HEK293 (cell line): ENCODE data around the gene RASL11B.

Experiments
- CTCF ChIA-PET: fragments of 350-600 bp; formaldehyde crosslinking; extraction: SDS; loops from one replicate; lab custom pipeline; 2021; ENCODE audit warnings: antibody characterized with exemption; lab: Yijun Ruan, JAX
- POLR2A ChIA-PET: fragments of 300-600 bp; formaldehyde crosslinking; extraction: SDS; loops from one replicate; lab custom pipeline; 2020; ENCODE audit warnings: antibody characterized with exemption, inconsistent platforms; lab: Yijun Ruan, JAX
- H3K27ac ChIP-seq: fragments of 200-500 bp; sonication (Bioruptor generic); 2 replicates; pipeline ENCODE4 v1.5.1; 2014; ENCODE audit warnings: low read depth, low read length, control low read depth, inconsistent platforms; ENCODE audit errors: extremely low read depth
- H3K36me3 ChIP-seq, 2 experiments: fragments of 200-500 bp in 1 of 2; sonication (Bioruptor generic) in 1 of 2; 1 replicate in 1 of 2; 2 replicates in 1 of 2; pipeline ENCODE4 v1.5.1; 2014 to 2017; ENCODE audit warnings: inconsistent platforms in 2 of 2, low read length in 2 of 2; ENCODE audit not compliant: control insufficient read depth in 2 of 2, insufficient read depth in 1 of 2
- H3K4me1 ChIP-seq: fragments of 200-500 bp; sonication (Bioruptor generic); 2 replicates; pipeline ENCODE4 v1.5.1; 2014; ENCODE audit warnings: mild to moderate bottlenecking, low read length, inconsistent platforms; ENCODE audit not compliant: control insufficient read depth, insufficient read depth
- H3K4me3 ChIP-seq: 2 replicates; pipeline ENCODE4 v1.5.1; 2011; ENCODE audit warnings: low read depth, mild to moderate bottlenecking, control low read depth, low read length, moderate library complexity
- H3K9me3 ChIP-seq: fragments of 200-500 bp; sonication (Bioruptor generic); 2 replicates; pipeline ENCODE4 v1.5.1; 2014; ENCODE audit warnings: low read depth, low read length, inconsistent platforms; ENCODE audit not compliant: control insufficient read depth, insufficient read depth
- EGR2 ChIP-seq: fragments of 450-650 bp; formaldehyde crosslinking; IDR thresholded peaks from 2 replicates; pipeline ENCODE4 v1.5.1; 2016; ENCODE audit warnings: low read depth, missing biosample characterization, missing genetic modification characterization
- GLI2 ChIP-seq: fragments of 450-650 bp; formaldehyde crosslinking; IDR thresholded peaks from 2 replicates; pipeline ENCODE4; 2017; ENCODE audit warnings: missing biosample characterization, missing genetic modification characterization, low read depth, borderline replicate concordance
- GLIS1 ChIP-seq: fragments of 450-650 bp; formaldehyde crosslinking; IDR thresholded peaks from 2 replicates; pipeline ENCODE4 v1.5.1; 2016; ENCODE audit warnings: missing biosample characterization, missing genetic modification characterization
- GLIS2 ChIP-seq: fragments of 450-650 bp; formaldehyde crosslinking; IDR thresholded peaks from 2 replicates; pipeline ENCODE4 v1.5.1; 2016; ENCODE audit warnings: missing biosample characterization, missing genetic modification characterization
- SETDB1 ChIP-seq: IDR thresholded peaks from one replicate; pipeline ENCODE4 v1.6.1; 2017; ENCODE audit warnings: mild to moderate bottlenecking, low read length, moderate library complexity, mixed read lengths; ENCODE audit not compliant: insufficient read length
- SP3 ChIP-seq: fragments of 450-650 bp; formaldehyde crosslinking; IDR thresholded peaks from 2 replicates; pipeline ENCODE4 v1.5.1; 2016; ENCODE audit warnings: missing biosample characterization, missing genetic modification characterization
- TRIM28 ChIP-seq: IDR thresholded peaks from 2 replicates; pipeline ENCODE4 v1.6.1; 2011; ENCODE audit warnings: low read length, control low read depth, borderline replicate concordance
- TSHZ1 ChIP-seq: fragments of 450-650 bp; formaldehyde crosslinking; IDR thresholded peaks from 2 replicates; pipeline ENCODE4 v1.5.1; 2016; ENCODE audit warnings: missing biosample characterization, missing genetic modification characterization, borderline replicate concordance
- ZFHX2 ChIP-seq: fragments of 450-650 bp; formaldehyde crosslinking; conservative IDR thresholded peaks from 2 replicates; pipeline ENCODE4 v1.5.1; 2016; ENCODE audit warnings: missing biosample characterization, missing genetic modification characterization
- ZNF16 ChIP-seq: fragments of 450-650 bp; formaldehyde crosslinking; IDR thresholded peaks from 2 replicates; pipeline ENCODE4 v1.5.1; 2016; ENCODE audit warnings: low read depth, missing biosample characterization, missing genetic modification characterization
- ZNF184 ChIP-seq: fragments of 450-650 bp; IDR thresholded peaks from 2 replicates; pipeline ENCODE4 v1.5.1; 2018; ENCODE audit warnings: missing biosample characterization, mild to moderate bottlenecking, missing genetic modification characterization
- ZNF266 ChIP-seq: fragments of 450-650 bp; formaldehyde crosslinking; IDR thresholded peaks from 2 replicates; pipeline ENCODE4 v1.5.1; 2016; ENCODE audit warnings: missing biosample characterization, missing genetic modification characterization, low read depth
- ZNF350 ChIP-seq: fragments of 450-650 bp; formaldehyde crosslinking; IDR thresholded peaks from 2 replicates; pipeline ENCODE4 v1.5.0; 2017; ENCODE audit warnings: missing biosample characterization, mild to moderate bottlenecking, missing genetic modification characterization
- ZNF549 ChIP-seq: fragments of 450-650 bp; IDR thresholded peaks from 2 replicates; pipeline ENCODE4 v1.5.1; 2018; ENCODE audit warnings: missing biosample characterization, missing genetic modification characterization, mild to moderate bottlenecking, inconsistent platforms, moderate library complexity
- ZNF558 ChIP-seq: fragments of 450-650 bp; formaldehyde crosslinking; IDR thresholded peaks from 2 replicates; pipeline ENCODE4 v1.5.1; 2016; ENCODE audit warnings: missing biosample characterization, missing genetic modification characterization
- ZNF561 ChIP-seq: fragments of 450-650 bp; IDR thresholded peaks from 2 replicates; pipeline ENCODE4 v1.5.1; 2018; ENCODE audit warnings: missing biosample characterization, missing genetic modification characterization, borderline replicate concordance
- ZNF585B ChIP-seq: fragments of 450-650 bp; formaldehyde crosslinking; IDR thresholded peaks from 2 replicates; pipeline ENCODE4 v1.5.1; 2016; ENCODE audit warnings: missing biosample characterization, missing genetic modification characterization
- ZNF600 ChIP-seq: fragments of 450-650 bp; formaldehyde crosslinking; IDR thresholded peaks from 2 replicates; pipeline ENCODE4 v1.5.1; 2016; ENCODE audit warnings: missing biosample characterization, missing genetic modification characterization
- ZNF654 ChIP-seq: fragments of 450-650 bp; formaldehyde crosslinking; IDR thresholded peaks from 2 replicates; pipeline ENCODE4 v1.5.1; 2016; ENCODE audit warnings: low read depth, missing biosample characterization, missing genetic modification characterization
- ZNF76 ChIP-seq: fragments of 450-650 bp; formaldehyde crosslinking; IDR thresholded peaks from 2 replicates; pipeline ENCODE4; 2016; ENCODE audit warnings: low read depth, missing biosample characterization, missing genetic modification characterization, borderline replicate concordance
- ZNF791 ChIP-seq: fragments of 450-650 bp; formaldehyde crosslinking; IDR thresholded peaks from 2 replicates; pipeline ENCODE4 v1.5.1; 2016; ENCODE audit warnings: missing biosample characterization, missing genetic modification characterization
- ZSCAN23 ChIP-seq: fragments of 450-650 bp; formaldehyde crosslinking; IDR thresholded peaks from 2 replicates; pipeline ENCODE4 v1.5.1; 2016; ENCODE audit warnings: missing biosample characterization, missing genetic modification characterization
- TF ChIP-seq, protein P1 (sequence below): fragments of 450-650 bp; formaldehyde crosslinking; IDR thresholded peaks from 2 replicates; pipeline ENCODE4 v1.5.1; 2017; ENCODE audit warnings: missing biosample characterization, missing genetic modification characterization
- TF ChIP-seq, protein P2 (sequence below): fragments of 450-650 bp; formaldehyde crosslinking; IDR thresholded peaks from 2 replicates; pipeline ENCODE4 v1.5.1; 2016; ENCODE audit warnings: missing biosample characterization, missing genetic modification characterization

RASL11B gene

DNA sequence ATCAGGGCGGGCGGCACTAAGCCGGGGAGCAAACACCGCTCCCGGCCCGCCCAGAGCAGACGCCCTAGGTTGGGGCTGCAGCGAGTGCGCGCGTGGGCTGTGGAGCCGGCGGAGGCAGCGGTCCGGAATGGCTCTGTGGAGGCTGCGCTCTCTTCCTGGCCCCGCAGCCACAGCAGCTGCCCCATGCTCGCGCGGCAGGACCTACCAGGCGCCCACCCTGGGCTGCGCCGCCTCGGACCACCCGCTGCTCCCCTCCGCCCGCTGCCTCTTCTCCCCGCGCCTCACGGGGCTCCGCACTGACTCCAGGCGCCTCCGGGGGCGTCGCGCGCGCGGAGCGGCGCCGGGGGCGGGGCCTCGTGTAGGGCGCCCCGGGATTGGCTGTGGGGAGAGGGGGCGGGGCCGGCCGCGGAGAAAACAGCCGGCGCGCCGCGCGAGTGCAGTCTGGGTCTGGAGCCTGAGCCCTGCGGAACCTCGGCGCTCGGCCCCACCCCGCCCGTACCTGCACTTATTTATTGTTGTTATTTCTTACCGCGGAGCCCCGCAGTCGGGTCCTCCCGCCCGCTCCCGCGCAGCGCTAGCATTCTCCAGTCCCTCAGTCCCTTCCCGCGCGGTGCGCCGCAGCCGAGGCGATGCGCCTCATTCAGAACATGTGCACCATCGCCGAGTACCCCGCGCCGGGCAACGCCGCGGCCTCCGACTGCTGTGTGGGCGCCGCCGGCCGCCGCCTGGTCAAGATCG is at the start of gene RASL11B (continued):
- TF ChIP-seq TSHZ1, result no peak
- TF ChIP-seq ZNF561, result peak; percentile 55; the same call in 1 of the 2 replicates
- TF ChIP-seq ZNF654 (tag by site-specific recombination), result no peak
- TF ChIP-seq, protein P1, sequence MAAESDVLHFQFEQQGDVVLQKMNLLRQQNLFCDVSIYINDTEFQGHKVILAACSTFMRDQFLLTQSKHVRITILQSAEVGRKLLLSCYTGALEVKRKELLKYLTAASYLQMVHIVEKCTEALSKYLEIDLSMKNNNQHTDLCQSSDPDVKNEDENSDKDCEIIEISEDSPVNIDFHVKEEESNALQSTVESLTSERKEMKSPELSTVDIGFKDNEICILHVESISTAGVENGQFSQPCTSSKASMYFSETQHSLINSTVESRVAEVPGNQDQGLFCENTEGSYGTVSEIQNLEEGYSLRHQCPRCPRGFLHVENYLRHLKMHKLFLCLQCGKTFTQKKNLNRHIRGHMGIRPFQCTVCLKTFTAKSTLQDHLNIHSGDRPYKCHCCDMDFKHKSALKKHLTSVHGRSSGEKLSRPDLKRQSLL (tag by site-specific recombination), result 0 out of 2 replicates have a peak, but pooled peaks have one; percentile 7
- 0 out of 2 replicates have a peak, but pooled peaks have one; percentile 48 for TF ChIP-seq EGR2 (tag by site-specific recombination)
- TF ChIP-seq ZNF585B (tag by site-specific recombination), result no peak
- TF ChIP-seq GLIS2 (tag by site-specific recombination), result peak; percentile 54; the same call in 1 of the 2 replicates
- no peak for TF ChIP-seq ZNF558
- TF ChIP-seq, protein P2, sequence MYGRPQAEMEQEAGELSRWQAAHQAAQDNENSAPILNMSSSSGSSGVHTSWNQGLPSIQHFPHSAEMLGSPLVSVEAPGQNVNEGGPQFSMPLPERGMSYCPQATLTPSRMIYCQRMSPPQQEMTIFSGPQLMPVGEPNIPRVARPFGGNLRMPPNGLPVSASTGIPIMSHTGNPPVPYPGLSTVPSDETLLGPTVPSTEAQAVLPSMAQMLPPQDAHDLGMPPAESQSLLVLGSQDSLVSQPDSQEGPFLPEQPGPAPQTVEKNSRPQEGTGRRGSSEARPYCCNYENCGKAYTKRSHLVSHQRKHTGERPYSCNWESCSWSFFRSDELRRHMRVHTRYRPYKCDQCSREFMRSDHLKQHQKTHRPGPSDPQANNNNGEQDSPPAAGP (tag by site-specific recombination), result peak; percentile 65; the same call in 1 of the 2 replicates
- TF ChIP-seq GLIS1, result peak; percentile 50; the same call in 1 of the 2 replicates
- TF ChIP-seq SETDB1, result no peak
- TF ChIP-seq ZSCAN23 (tag by site-specific recombination), result no peak
- no peak for TF ChIP-seq ZNF16
- peak; percentile 29 for TF ChIP-seq SP3 (tag by site-specific recombination)
- peak; percentile 68 for TF ChIP-seq ZFHX2 (tag by site-specific recombination)
- TF ChIP-seq ZNF600 (tag by site-specific recombination), result 0 out of 2 replicates have a peak, but pooled peaks have one; percentile 49
- no peak for TF ChIP-seq GLI2 (tag by site-specific recombination)
- TF ChIP-seq ZNF549 (tag by site-specific recombination), result no peak
- no peak for TF ChIP-seq ZNF184
- no peak for TF ChIP-seq ZNF350 (tag by site-specific recombination)

- no peak for TF ChIP-seq ZNF266
- TF ChIP-seq TRIM28, result no peak
- TF ChIP-seq, protein P1 (tag by site-specific recombination), result no peak
- no peak for TF ChIP-seq ZNF76
- no peak for TF ChIP-seq ZNF791 (tag by site-specific recombination)
- TF ChIP-seq TSHZ1, result no peak
- no peaks in the 10 kb centered on the region for H3K9me3 ChIP-seq
- H3K27ac ChIP-seq, result no peak overlapping the region
- POLR2A ChIA-PET, result no interaction called here
- H3K4me3 ChIP-seq, result no peak overlapping the region
- CTCF ChIA-PET, result no interaction called here
- no peaks in the 10 kb centered on the region for H3K36me3 ChIP-seq
- no peaks in the 10 kb centered on the region for H3K4me1 ChIP-seq
Observed at GRCh38 chr4:52813546-52813945, 48.6 kb upstream of the RASL11B start.
